Smooth muscle cell (in vitro differentiated cells): Measurements from ENCODE around the gene KRT75. TPM values are rescaled to one million over a fixed set of nuclear protein-coding genes. Genes with fewer than 3 reads are reported as not detected.

Experiments used
- DNase-seq: peaks from one replicate; lab custom pipeline; 2025; ENCODE audit not compliant: unreplicated experiment; lab: John Stamatoyannopoulos, UW
- H2AFZ ChIP-seq: fragments of 200-600 bp; sonication (generic); 2 replicates; pipeline ENCODE4 v1.6.0; 2016; ENCODE audit warnings: antibody characterized with exemption, low read depth, mild to moderate bottlenecking
- H3F3A ChIP-seq: fragments of 200-600 bp; sonication (generic); 2 replicates; pipeline ENCODE4 v1.6.0; 2017; ENCODE audit warnings: antibody characterized with exemption, low read depth
- H3K27ac ChIP-seq: fragments of 200-600 bp; sonication (generic); 2 replicates; pipeline ENCODE4 v1.5.1; 2016; ENCODE audit warnings: low read depth, mild to moderate bottlenecking
- H3K27me3 ChIP-seq: fragments of 200-600 bp; sonication (generic); 2 replicates; pipeline ENCODE4 v1.6.1; 2016; ENCODE audit warnings: low read depth, mild to moderate bottlenecking
- H3K36me3 ChIP-seq: fragments of 200-600 bp; sonication (generic); 2 replicates; pipeline ENCODE4 v1.5.1; 2016; ENCODE audit warnings: low read depth
- H3K4me1 ChIP-seq: fragments of 200-600 bp; sonication (generic); 2 replicates; pipeline ENCODE4 v1.5.1; 2016; ENCODE audit warnings: low read depth
- H3K4me2 ChIP-seq: fragments of 200-600 bp; sonication (generic); 2 replicates; pipeline ENCODE4 v1.6.0; 2016; ENCODE audit warnings: mild to moderate bottlenecking
- H3K4me3 ChIP-seq: fragments of 200-600 bp; sonication (generic); 2 replicates; pipeline ENCODE4 v1.5.1; 2016; ENCODE audit warnings: mild to moderate bottlenecking
- H3K79me2 ChIP-seq: fragments of 200-600 bp; sonication (generic); 2 replicates; pipeline ENCODE4 v1.6.0; 2016; ENCODE audit warnings: low read depth, mild to moderate bottlenecking
- H3K9ac ChIP-seq: fragments of 200-600 bp; sonication (generic); 2 replicates; pipeline ENCODE4 v1.6.0; 2016; ENCODE audit warnings: low read depth
- H3K9me3 ChIP-seq: fragments of 200-600 bp; sonication (generic); replicated peaks from 2 replicates; pipeline ENCODE4 v1.5.1; 2016; ENCODE audit warnings: low read depth
- H4K20me1 ChIP-seq: fragments of 200-600 bp; sonication (generic); 2 replicates; pipeline ENCODE4 v1.6.0; 2016; ENCODE audit warnings: low read depth
- WGBS: methylation state at CpG from one replicate; pipeline ENCODE4 v1.1.7; 2016; ENCODE audit warnings: low lambda C conversion rate; 5-methylcytosine and 5-hydroxymethylcytosine counted together
- polyA plus RNA-seq: library from polyadenylated mRNA; unstranded; fragments of >200 nt; fragmentation: Nextera tagmentation; extraction: Ambion mirVana; gene quantifications from 2 replicates; pipeline ENCODE4 v1.2.1, GENCODE V29; 2016
- total RNA-seq: library from RNA; depleted of rRNA; stranded (reverse); fragments of >200 nt; gene quantifications from 2 replicates; pipeline ENCODE4 v1.2.3, GENCODE V29; 2014
- TF ChIP-seq, protein P1 (sequence below): fragments of 200-600 bp; sonication (generic); IDR thresholded peaks from 2 replicates; pipeline ENCODE4 v1.5.1; 2017; ENCODE audit warnings: borderline replicate concordance, mild to moderate bottlenecking, antibody characterized with exemption; ENCODE audit not compliant: insufficient read depth, poor library complexity, severe bottlenecking

The KRT75 gene
- total and polyA plus RNA-seq, 2 experiments from 2014 or later: 0.37 to 1.9 TPM

DNA sequence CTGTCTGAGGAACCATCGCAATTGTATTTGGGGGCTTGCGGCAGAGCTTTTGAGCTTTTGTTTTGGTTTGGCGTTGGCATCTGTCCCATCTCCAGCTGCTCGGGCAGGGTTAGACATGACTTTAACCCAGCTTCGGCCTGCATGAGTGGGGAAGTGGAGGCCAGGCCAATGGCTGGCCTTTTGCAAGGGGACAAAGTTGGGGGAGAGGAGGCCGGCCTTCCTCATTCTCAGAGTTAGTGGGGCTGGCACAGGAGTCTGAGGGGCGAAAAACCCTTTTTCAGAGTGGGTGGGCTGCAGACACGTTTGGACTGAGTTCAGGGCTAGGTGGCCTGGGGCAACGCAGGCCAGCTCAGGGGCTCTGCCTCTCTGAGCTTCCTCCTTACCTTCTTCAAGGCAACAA lies 33.3 kb downstream of the KRT75 start:
- no peak for DNase-seq
- TF ChIP-seq, protein P1, sequence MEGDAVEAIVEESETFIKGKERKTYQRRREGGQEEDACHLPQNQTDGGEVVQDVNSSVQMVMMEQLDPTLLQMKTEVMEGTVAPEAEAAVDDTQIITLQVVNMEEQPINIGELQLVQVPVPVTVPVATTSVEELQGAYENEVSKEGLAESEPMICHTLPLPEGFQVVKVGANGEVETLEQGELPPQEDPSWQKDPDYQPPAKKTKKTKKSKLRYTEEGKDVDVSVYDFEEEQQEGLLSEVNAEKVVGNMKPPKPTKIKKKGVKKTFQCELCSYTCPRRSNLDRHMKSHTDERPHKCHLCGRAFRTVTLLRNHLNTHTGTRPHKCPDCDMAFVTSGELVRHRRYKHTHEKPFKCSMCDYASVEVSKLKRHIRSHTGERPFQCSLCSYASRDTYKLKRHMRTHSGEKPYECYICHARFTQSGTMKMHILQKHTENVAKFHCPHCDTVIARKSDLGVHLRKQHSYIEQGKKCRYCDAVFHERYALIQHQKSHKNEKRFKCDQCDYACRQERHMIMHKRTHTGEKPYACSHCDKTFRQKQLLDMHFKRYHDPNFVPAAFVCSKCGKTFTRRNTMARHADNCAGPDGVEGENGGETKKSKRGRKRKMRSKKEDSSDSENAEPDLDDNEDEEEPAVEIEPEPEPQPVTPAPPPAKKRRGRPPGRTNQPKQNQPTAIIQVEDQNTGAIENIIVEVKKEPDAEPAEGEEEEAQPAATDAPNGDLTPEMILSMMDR: no peak

DNA sequence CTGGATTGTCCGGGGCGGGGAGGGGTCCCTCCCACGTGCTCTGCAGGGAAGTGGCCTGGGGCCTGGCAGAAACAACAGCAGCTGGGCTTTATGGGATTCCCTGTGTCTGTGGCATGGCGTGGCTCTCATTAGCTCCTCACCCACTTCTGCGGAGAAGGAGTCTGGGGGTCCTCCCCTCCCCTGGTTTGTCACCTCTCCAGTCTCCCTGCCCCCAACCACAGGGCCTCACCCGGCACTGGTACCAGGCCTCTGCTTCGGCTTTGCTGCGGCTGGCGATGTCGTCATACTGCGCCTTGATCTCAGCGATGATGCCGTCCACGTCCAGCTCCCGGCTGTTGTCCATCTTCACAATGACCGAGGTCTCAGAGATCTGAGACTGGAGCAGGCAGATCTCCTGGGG lies 34.4 kb downstream of the KRT75 start:
- no peak for DNase-seq
- Histone ChIP-seq H3K36me3 (no peaks in the 10 kb centered on the region), H3K4me1 (no peaks in the 10 kb centered on the region), H3K9me3 (no peaks in the 10 kb centered on the region), H3K27me3 (no peaks in the 10 kb centered on the region), H3K4me3 (no peak overlapping the region), H4K20me1 (no peaks in the 10 kb centered on the region), H3K4me2 (no peak overlapping the region), H3F3A (no peaks in the 10 kb centered on the region), H3K9ac (no peak overlapping the region), H3K27ac (no peak overlapping the region), H2AFZ (no peak overlapping the region), H3K79me2 (no peaks in the 10 kb centered on the region)
- TF ChIP-seq, protein P1: no peak
- 94% methylated on average over 16 of the region's 16 CpGs for WGBS

More for the DNA sequence above, 33.3 kb downstream of the KRT75 start:
- H3K4me1 ChIP-seq: no peaks in the 10 kb centered on the region
- no peaks in the 10 kb centered on the region for H4K20me1 ChIP-seq
- no peaks in the 10 kb centered on the region for H3K9me3 ChIP-seq
- no peak overlapping the region for H3K4me2 ChIP-seq
- no peaks in the 10 kb centered on the region for H3K27me3 ChIP-seq
- no peak overlapping the region for H3K27ac ChIP-seq
- no peak overlapping the region for H3K4me3 ChIP-seq
- H3K79me2 ChIP-seq: no peaks in the 10 kb centered on the region
- no peak overlapping the region for H2AFZ ChIP-seq
- H3F3A ChIP-seq: no peaks in the 10 kb centered on the region
- H3K9ac ChIP-seq: no peak overlapping the region
- H3K36me3 ChIP-seq: no peaks in the 10 kb centered on the region
- WGBS: 93% methylated on average over 9 of the region's 9 CpGs

DNA sequence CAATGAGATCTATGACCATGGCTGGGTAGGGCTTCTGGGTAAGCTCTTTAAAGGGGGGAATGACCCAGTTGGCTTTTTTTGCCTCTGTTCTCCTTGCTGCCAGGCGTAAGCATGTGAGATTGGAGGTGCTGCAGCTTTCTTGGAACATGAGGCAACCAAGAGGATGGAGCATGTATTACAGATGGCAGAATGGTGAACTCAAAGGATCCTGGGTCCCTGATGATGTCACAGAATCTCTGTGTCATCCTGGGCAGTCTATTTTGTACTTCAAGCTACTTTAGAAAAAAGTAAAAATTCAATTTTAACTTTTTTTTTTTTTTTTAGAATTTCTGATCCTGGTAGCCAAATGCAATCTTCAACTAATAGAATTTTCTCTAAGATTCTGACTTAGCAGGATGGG lies 36.0 kb downstream of the KRT75 start:
- no peaks in the 10 kb centered on the region for H3K36me3 ChIP-seq
- 81% methylated on average over 1 of the region's 1 CpG for WGBS
- no peaks in the 10 kb centered on the region for H3K79me2 ChIP-seq
- H3K27ac ChIP-seq: no peak overlapping the region
- H3K4me2 ChIP-seq: no peak overlapping the region
- TF ChIP-seq, protein P1: no peak
- no peaks in the 10 kb centered on the region for H3F3A ChIP-seq
- H3K27me3 ChIP-seq: no peaks in the 10 kb centered on the region
- no peaks in the 10 kb centered on the region for H3K9me3 ChIP-seq
- no peak overlapping the region for H3K4me3 ChIP-seq
- no peak for DNase-seq
- no peak overlapping the region for H2AFZ ChIP-seq
- no peaks in the 10 kb centered on the region for H4K20me1 ChIP-seq
- no peak overlapping the region for H3K9ac ChIP-seq
- no peaks in the 10 kb centered on the region for H3K4me1 ChIP-seq

DNA sequence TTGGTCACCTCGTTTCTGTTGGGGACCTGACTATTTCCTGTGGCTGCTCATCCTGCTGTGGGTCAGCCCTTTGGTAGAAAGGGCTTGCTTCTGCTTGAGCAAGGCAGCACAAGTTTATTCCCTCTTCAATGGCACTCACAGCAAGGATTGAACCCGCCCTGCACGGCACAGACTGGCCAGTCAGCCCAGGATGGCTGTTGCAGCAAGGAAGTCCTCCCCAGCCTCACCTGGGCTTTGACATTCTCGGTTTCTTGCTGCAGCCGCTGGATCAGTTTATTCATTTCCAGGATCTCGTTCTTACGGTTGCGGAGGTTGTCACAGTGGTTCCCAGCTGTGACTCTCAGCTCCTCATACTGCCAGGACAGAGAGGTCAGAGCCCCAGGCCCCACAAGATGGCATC lies 37.5 kb downstream of the KRT75 start:
- Histone ChIP-seq H4K20me1 (no peaks in the 10 kb centered on the region), H3K9ac (no peak overlapping the region), H3K4me1 (no peaks in the 10 kb centered on the region), H3K27me3 (no peaks in the 10 kb centered on the region), H2AFZ (no peak overlapping the region), H3K27ac (no peak overlapping the region), H3K4me3 (no peak overlapping the region), H3K9me3 (no peaks in the 10 kb centered on the region), H3F3A (no peaks in the 10 kb centered on the region), H3K36me3 (no peaks in the 10 kb centered on the region), H3K79me2 (no peaks in the 10 kb centered on the region), H3K4me2 (no peak overlapping the region)
- no peak for DNase-seq
- TF ChIP-seq, protein P1: no peak
- 91% methylated on average over 8 of the region's 8 CpGs for WGBS
